ENCODE measurements around the gene DOK4.

Gene DOK4

GRCh38 chr16:57533431-57534336 lies 47.4 kb upstream of the DOK4 start:
- peak; percentile 33 for DNase-seq (ENCODE audit: low read depth)
- H3K4me3 ChIP-seq (ENCODE audit: low read depth, low read length) = no peak overlapping the region
- TF ChIP-seq MAX (IDR thresholded peaks at IDR 0.05; ENCODE audit: low read depth, low read length) = no peak
- no peak for TF ChIP-seq POLR2A (IDR thresholded peaks at IDR 0.05; ENCODE audit: extremely low read depth, insufficient read length)
- TF ChIP-seq MYC (IDR thresholded peaks at IDR 0.05; ENCODE audit: low read depth, low read length) = no peak
- no peak for TF ChIP-seq CTCF (IDR thresholded peaks at IDR 0.05; ENCODE audit: low read depth, low read length)

- TF ChIP-seq CTCF (IDR thresholded peaks at IDR 0.05; ENCODE audit: low read depth, low read length) = no peak
- TF ChIP-seq MAX (IDR thresholded peaks at IDR 0.05; ENCODE audit: low read depth, low read length) = no peak
- no peak for TF ChIP-seq MYC (IDR thresholded peaks at IDR 0.05; ENCODE audit: low read depth, low read length)
- no peak for TF ChIP-seq POLR2A (IDR thresholded peaks at IDR 0.05; ENCODE audit: extremely low read depth, insufficient read length)
- no peak overlapping the region for H3K4me3 ChIP-seq (ENCODE audit: low read depth, low read length)
- no peak for DNase-seq (ENCODE audit: low read depth)
These were observed 46.0 kb upstream of the DOK4 start for GRCh38 chr16:57532266-57532625.

GRCh38 chr16:57531635-57532265 lies 45.5 kb upstream of the DOK4 start:
- DNase-seq (ENCODE audit: low read depth) = no peak
- TF ChIP-seq CTCF (IDR thresholded peaks at IDR 0.05; ENCODE audit: low read depth, low read length) = no peak
- no peak for TF ChIP-seq MYC (IDR thresholded peaks at IDR 0.05; ENCODE audit: low read depth, low read length)
- no peak for TF ChIP-seq POLR2A (IDR thresholded peaks at IDR 0.05; ENCODE audit: extremely low read depth, insufficient read length)
- H3K4me3 ChIP-seq (ENCODE audit: low read depth, low read length) = no peak overlapping the region

GRCh38 chr16:57531253-57531575 lies 44.9 kb upstream of the DOK4 start:
- DNase-seq (ENCODE audit: low read depth) = no peak
- TF ChIP-seq CTCF (IDR thresholded peaks at IDR 0.05; ENCODE audit: low read depth, low read length) = no peak
- no peak for TF ChIP-seq POLR2A (IDR thresholded peaks at IDR 0.05; ENCODE audit: extremely low read depth, insufficient read length)
- TF ChIP-seq MYC (IDR thresholded peaks at IDR 0.05; ENCODE audit: low read depth, low read length) = no peak
- TF ChIP-seq MAX (IDR thresholded peaks at IDR 0.05; ENCODE audit: low read depth, low read length) = no peak
- H3K4me3 ChIP-seq (ENCODE audit: low read depth, low read length) = no peak overlapping the region

GRCh38 chr16:57530522-57531252 lies 44.4 kb upstream of the DOK4 start:
- no peak for TF ChIP-seq POLR2A (IDR thresholded peaks at IDR 0.05; ENCODE audit: extremely low read depth, insufficient read length)
- TF ChIP-seq MYC (IDR thresholded peaks at IDR 0.05; ENCODE audit: low read depth, low read length) = no peak
- TF ChIP-seq MAX (IDR thresholded peaks at IDR 0.05; ENCODE audit: low read depth, low read length) = no peak
- no peak for TF ChIP-seq CTCF (IDR thresholded peaks at IDR 0.05; ENCODE audit: low read depth, low read length)
- no peak for DNase-seq (ENCODE audit: low read depth)
- no peak overlapping the region for H3K4me3 ChIP-seq (ENCODE audit: low read depth, low read length)

Measured in NB4 (cell line).